Naive thymus-derived CD8-positive, alpha-beta T cell (primary cell): ENCODE data around the gene ELAVL3. TPM values are rescaled to one million over a fixed set of nuclear protein-coding genes. Genes with fewer than 3 reads are reported as not detected.

ENCODE experiments used
- ATAC-seq, 2 donors: fragments of 150-1000 bp; cut with Tn5 transposase in 1 of 2; sonication (Bioruptor Pico), chemical (Tn5 transposase) in 1 of 2; 1 replicate in 1 of 2; 2 replicates in 1 of 2; pipeline ENCODE4 v1.10.0; 2021; ENCODE audit warnings: mild to moderate bottlenecking in 2 of 2, moderate library complexity in 2 of 2
- POLR2A ChIA-PET: fragments of 350-600 bp; sonication (Branson Sonifier 250); formaldehyde crosslinking; loops from one replicate; lab custom pipeline; 2021; ENCODE audit warnings: antibody characterized with exemption; lab: Charles Lee
- DNase-seq, 10 donors: peaks; one replicate each; pipeline versions ENCODE4 v3.0.0 to v3.0.0-alpha.2; 2020 to 2022
- H3K27ac Mint-ChIP-seq, 10 donors: one replicate each; pipeline ENCODE4 v1.8.0; 2020 to 2022; ENCODE audit warnings: mild to moderate bottlenecking in 10 of 10, mixed read lengths in 10 of 10, moderate library complexity in 4 of 10, inconsistent platforms in 1 of 10
- H3K27me3 Mint-ChIP-seq, 5 donors: one replicate each; pipeline ENCODE4 v1.8.0; 2021 to 2022; ENCODE audit warnings: mixed read lengths in 5 of 5
- H3K36me3 Mint-ChIP-seq, 3 donors: one replicate each; pipeline ENCODE4 v1.8.0; 2020 to 2022; ENCODE audit warnings: mixed read lengths in 3 of 3, mild to moderate bottlenecking in 2 of 3, inconsistent platforms in 1 of 3
- H3K4me1 Mint-ChIP-seq, 4 donors: one replicate each; pipeline ENCODE4 v1.8.0; 2021 to 2022; ENCODE audit warnings: mixed read lengths in 4 of 4
- H3K4me3 Mint-ChIP-seq, 10 donors: one replicate each; pipeline ENCODE4 v1.8.0; 2020 to 2022; ENCODE audit warnings: mild to moderate bottlenecking in 10 of 10, mixed read lengths in 10 of 10, moderate library complexity in 6 of 10, inconsistent platforms in 1 of 10
- H3K9me3 Mint-ChIP-seq, 9 donors: one replicate each; pipeline ENCODE4 v1.8.0; 2020 to 2022; ENCODE audit warnings: mixed read lengths in 9 of 9, mild to moderate bottlenecking in 3 of 9, inconsistent platforms in 1 of 9, moderate library complexity in 1 of 9
- microRNA-seq: library from miRNA; unstranded; fragments of <30 nt; microRNA quantifications from one replicate; pipeline ENCODE4 v1.2.0, GENCODE V29; 2022; ENCODE audit warnings: borderline microRNAs expressed
- polyA plus RNA-seq, 3 donors: library from polyadenylated mRNA; unstranded; fragments of 300-500 nt; fragmentation: Illumina TruSeq; gene quantifications; one replicate each; pipeline ENCODE4 v1.2.3, GENCODE V29; 2021
- total RNA-seq, 8 experiments: library from RNA in 2 of 8; stranded (reverse) in 2 of 8; gene quantifications; one replicate each; pipeline ENCODE4 v1.2.3 and lab custom pipeline; 2021 to 2026

The ELAVL3 gene
- total and polyA plus RNA-seq, 5 experiments from 2014 or later: not detected

- POLR2A ChIA-PET: interaction anchor here (0.7 kb wide), 1 partner anchor 114 kb away, joined by 3 read pairs; no protein-coding TSS in a partner anchor
- Mint-ChIP-seq H3K4me3 (no peak overlapping the region), H3K36me3 (no peaks in the 10 kb centered on the region), H3K4me1 (peaks cover 0 to 2% (median 0%) of the 10 kb centered on the region in 4 donors), H3K9me3 (no peaks in the 10 kb centered on the region), H3K27ac (no peak overlapping the region), H3K27me3 (peaks cover 0 to 31% (median 12%) of the 10 kb centered on the region in 5 donors)
- DNase-seq (peak in 2 of 10 donors; percentile 26 to 27), ATAC-seq (peak; percentile 56 to 76)
Observed at GRCh38 chr19:11405846-11406643, 74.8 kb downstream of the ELAVL3 start.

GRCh38 chr19:11404588-11405222 is 76.1 kb downstream of the ELAVL3 start:
- ATAC-seq (no peak), DNase-seq (no peak)
- POLR2A ChIA-PET: no interaction called here
- peaks cover 3 to 33% (median 17%) of the 10 kb centered on the region in 5 donors for H3K27me3 Mint-ChIP-seq
- no peaks in the 10 kb centered on the region for H3K9me3 Mint-ChIP-seq
- H3K4me1 Mint-ChIP-seq: peaks cover 0 to 2% (median 0%) of the 10 kb centered on the region in 4 donors
- no peak overlapping the region for H3K4me3 Mint-ChIP-seq
- no peak overlapping the region for H3K27ac Mint-ChIP-seq
- no peaks in the 10 kb centered on the region for H3K36me3 Mint-ChIP-seq

GRCh38 chr19:11401808-11402543 is 78.9 kb downstream of the ELAVL3 start:
- Mint-ChIP-seq H3K27ac (peak overlapping the region in 1 of 10 donors; percentile 53), H3K27me3 (peaks cover 3 to 20% (median 7%) of the 10 kb centered on the region in 5 donors), H3K4me1 (peaks cover 0 to 2% (median 0%) of the 10 kb centered on the region in 4 donors), H3K9me3 (no peaks in the 10 kb centered on the region), H3K4me3 (no peak overlapping the region), H3K36me3 (no peaks in the 10 kb centered on the region)
- no peak for DNase-seq
- no peak for ATAC-seq
- POLR2A ChIA-PET: interaction anchor here (1.0 to 1.1 kb wide), 2 partner anchors 19 to 21 kb away, joined by 3 to 4 read pairs; no protein-coding TSS in a partner anchor

Small RNAs within 50 kb of the gene (microRNA-seq; reads per million reads assigned to microRNA genes)
- not detected for gene MIR7974

Other genes with a start within 250 kb of the ELAVL3 start
- not detected for gene ANGPTL8, start 241.4 kb downstream of the ELAVL3 start, total RNA-seq
- gene ANGPTL8, start 241.4 kb downstream of the ELAVL3 start, polyA plus RNA-seq: not detected
- under 1 TPM; 0.16 to 0.34 TPM for gene DOCK6, start 218.5 kb downstream of the ELAVL3 start, total RNA-seq
- not detected for gene DOCK6, start 218.5 kb downstream of the ELAVL3 start, polyA plus RNA-seq
- gene TSPAN16, start 184.9 kb downstream of the ELAVL3 start, total RNA-seq: not detected
- not detected for gene TSPAN16, start 184.9 kb downstream of the ELAVL3 start, polyA plus RNA-seq
- 1 to 10 TPM; 4.5 to 4.9 TPM for gene RAB3D, start 141.4 kb downstream of the ELAVL3 start, total RNA-seq
- 1 to 10 TPM in 1 of 3 donors, under 1 TPM in 2; 0.80 to 1.4 (median 0.89) TPM for gene RAB3D, start 141.4 kb downstream of the ELAVL3 start, polyA plus RNA-seq
- gene TMEM205, start 134.8 kb downstream of the ELAVL3 start, total RNA-seq: 10 to 100 TPM; 22.9 to 25.8 TPM
- gene TMEM205, start 134.8 kb downstream of the ELAVL3 start, polyA plus RNA-seq: 10 to 100 TPM; 56.6 to 76.1 (median 66.8) TPM
- 10 to 100 TPM; 59.9 to 61.6 TPM for gene CCDC159, start 134.5 kb downstream of the ELAVL3 start, total RNA-seq
- 10 to 100 TPM; 13.7 to 16.8 (median 15.0) TPM for gene CCDC159, start 134.5 kb downstream of the ELAVL3 start, polyA plus RNA-seq
- gene PLPPR2, start 125.6 kb downstream of the ELAVL3 start, total RNA-seq: 1 to 10 TPM; 8.4 to 8.7 TPM
- gene PLPPR2, start 125.6 kb downstream of the ELAVL3 start, polyA plus RNA-seq: under 1 TPM; 0.22 to 0.33 (median 0.30) TPM
- gene SWSAP1, start 106.4 kb downstream of the ELAVL3 start, total RNA-seq: 1 to 10 TPM; 5.6 to 5.7 TPM
- gene SWSAP1, start 106.4 kb downstream of the ELAVL3 start, polyA plus RNA-seq: 1 to 10 TPM; 4.3 to 5.8 (median 4.7) TPM
- 1 to 10 TPM; 5.1 to 6.2 TPM for gene EPOR, start 96.7 kb downstream of the ELAVL3 start, total RNA-seq
- 1 to 10 TPM; 5.1 to 6.9 (median 5.9) TPM for gene EPOR, start 96.7 kb downstream of the ELAVL3 start, polyA plus RNA-seq
- not detected for gene RGL3, start 61.7 kb downstream of the ELAVL3 start, total RNA-seq
- not detected for gene RGL3, start 61.7 kb downstream of the ELAVL3 start, polyA plus RNA-seq
- gene ODAD3, start 45.9 kb downstream of the ELAVL3 start, total RNA-seq: not detected
- gene ODAD3, start 45.9 kb downstream of the ELAVL3 start, polyA plus RNA-seq: not detected
- gene PRKCSH, start 45.4 kb downstream of the ELAVL3 start, total RNA-seq: 100 to 1,000 TPM; 252 to 262 TPM
- gene PRKCSH, start 45.4 kb downstream of the ELAVL3 start, polyA plus RNA-seq: 10 to 100 TPM; 23.5 to 58.7 (median 28.0) TPM
- 10 to 100 TPM; 15.3 to 18.1 TPM for gene ZNF653, start 24.8 kb upstream of the ELAVL3 start, total RNA-seq
- gene ZNF653, start 24.8 kb upstream of the ELAVL3 start, polyA plus RNA-seq: 1 to 10 TPM; 1.4 to 2.9 (median 1.7) TPM
- gene ECSIT, start 48.1 kb upstream of the ELAVL3 start, total RNA-seq: 10 to 100 TPM; 47.1 to 50.8 TPM
- gene ECSIT, start 48.1 kb upstream of the ELAVL3 start, polyA plus RNA-seq: 10 to 100 TPM; 34.3 to 40.1 (median 35.4) TPM
- gene CNN1, start 57.8 kb upstream of the ELAVL3 start, total RNA-seq: not detected
- gene CNN1, start 57.8 kb upstream of the ELAVL3 start, polyA plus RNA-seq: not detected
- 10 to 100 TPM; 41.0 to 42.8 TPM for gene ELOF1, start 78.2 kb upstream of the ELAVL3 start, total RNA-seq
- gene ELOF1, start 78.2 kb upstream of the ELAVL3 start, polyA plus RNA-seq: 10 to 100 TPM; 71.4 to 91.0 (median 90.6) TPM
- gene ACP5, start 96.6 kb upstream of the ELAVL3 start, total RNA-seq: 10 to 100 TPM; 13.8 to 14.8 TPM
- 10 to 100 TPM in 2 of 3 donors, 1 to 10 TPM in 1; 8.4 to 14.2 (median 12.0) TPM for gene ACP5, start 96.6 kb upstream of the ELAVL3 start, polyA plus RNA-seq
- gene ZNF627, start 116.4 kb upstream of the ELAVL3 start, total RNA-seq: 10 to 100 TPM; 17.3 to 17.5 TPM
- gene ZNF627, start 116.4 kb upstream of the ELAVL3 start, polyA plus RNA-seq: 10 to 100 TPM in 1 of 3 donors, 1 to 10 TPM in 2; 7.7 to 11.9 (median 7.9) TPM